ENCODE data around the gene KREMEN2. TPM values are rescaled to one million over a fixed set of nuclear protein-coding genes. Genes with fewer than 3 reads are reported as not detected.
"Not testable (repeated sequence)": the region's sequence is repeated elsewhere in the genome, so short reads cannot be mapped to it uniquely, and the experiment has no call there.

Gene KREMEN2
- polyA plus RNA-seq, 1 donor: 0.66 TPM

GRCh38 chr16:2928151-2928550, 35.9 kb upstream of the KREMEN2 start:
- no CpG with 5 or more reads among the region's 4 CpGs for WGBS (ENCODE audit: insufficient coverage, low lambda C conversion rate)
- H3K4me3 ChIP-seq (ENCODE audit: low read length); H3K27me3 ChIP-seq (ENCODE audit: control insufficient read depth, insufficient read depth, low read length); H3K27ac ChIP-seq (ENCODE audit: low read length); DNase-seq; H3K36me3 ChIP-seq (ENCODE audit: control insufficient read depth, insufficient read depth, low read length); H3K9me3 ChIP-seq (ENCODE audit: control insufficient read depth, low read depth, low read length); H3K4me1 ChIP-seq (ENCODE audit: control insufficient read depth, insufficient read depth, low read length): not testable (repeated sequence)

- Histone ChIP-seq H3K27ac (ENCODE audit: low read length) (no peak overlapping the region), H3K4me1 (ENCODE audit: control insufficient read depth, insufficient read depth, low read length) (peaks cover 2% of the 10 kb centered on the region), H3K36me3 (ENCODE audit: control insufficient read depth, insufficient read depth, low read length) (peaks cover 12% of the 10 kb centered on the region), H3K27me3 (ENCODE audit: control insufficient read depth, insufficient read depth, low read length) (peaks cover 2% of the 10 kb centered on the region), H3K9me3 (ENCODE audit: control insufficient read depth, low read depth, low read length) (peaks cover 4% of the 10 kb centered on the region), H3K4me3 (ENCODE audit: low read length) (no peak overlapping the region)
- DNase-seq: no peak
- no CpG with 5 or more reads among the region's 11 CpGs for WGBS (ENCODE audit: insufficient coverage, low lambda C conversion rate)
Measured at GRCh38 chr16:2928796-2929195, 35.3 kb upstream of the KREMEN2 start.

DNA sequence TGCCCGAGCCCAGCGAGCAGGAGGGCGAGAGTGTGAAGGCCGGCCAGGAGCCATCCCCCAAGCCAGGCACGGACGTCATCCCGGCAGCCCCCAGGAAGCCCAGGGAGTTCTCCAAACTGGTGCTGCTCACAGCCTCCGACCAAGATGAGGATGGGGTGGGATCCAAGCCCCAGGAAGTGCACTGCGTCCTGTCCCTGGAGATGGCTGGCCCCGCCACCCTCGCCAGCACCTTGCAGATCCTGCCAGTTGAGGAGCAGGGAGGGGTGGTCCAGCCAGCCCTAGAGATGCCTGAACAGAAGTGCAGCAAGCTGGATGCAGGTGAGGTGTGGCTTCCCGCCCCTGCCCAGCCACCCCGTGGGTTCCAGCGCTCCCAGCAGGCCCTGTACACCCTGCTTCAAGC, 34.4 kb upstream of the KREMEN2 start:
- peaks cover 2% of the 10 kb centered on the region for H3K27me3 ChIP-seq (ENCODE audit: control insufficient read depth, insufficient read depth, low read length)
- peaks cover 20% of the 10 kb centered on the region for H3K36me3 ChIP-seq (ENCODE audit: control insufficient read depth, insufficient read depth, low read length)
- WGBS (ENCODE audit: insufficient coverage, low lambda C conversion rate): no CpG with 5 or more reads among the region's 14 CpGs

DNA sequence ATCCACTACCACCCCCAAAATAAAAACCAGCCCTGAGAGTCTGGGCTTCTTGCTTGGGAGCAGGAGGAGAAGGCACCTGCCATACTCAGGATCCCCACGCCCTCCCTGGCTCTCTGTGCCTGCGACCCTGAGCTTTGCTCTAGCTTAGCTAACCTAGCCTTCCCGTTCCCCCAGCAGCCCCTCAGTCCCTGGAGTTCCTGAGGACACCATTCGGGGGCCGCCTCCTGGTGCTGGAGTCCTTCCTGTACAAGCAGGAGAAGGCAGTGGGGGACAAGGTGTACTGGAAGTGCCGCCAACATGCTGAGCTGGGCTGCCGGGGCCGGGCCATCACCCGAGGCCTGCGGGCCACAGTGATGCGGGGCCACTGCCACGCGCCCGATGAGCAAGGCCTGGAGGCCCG, 33.8 kb upstream of the KREMEN2 start:
- Histone ChIP-seq H3K4me1 (ENCODE audit: control insufficient read depth, insufficient read depth, low read length) (peaks cover 2% of the 10 kb centered on the region), H3K27ac (ENCODE audit: low read length) (no peak overlapping the region), H3K27me3 (ENCODE audit: control insufficient read depth, insufficient read depth, low read length) (no peaks in the 10 kb centered on the region), H3K4me3 (ENCODE audit: low read length) (no peak overlapping the region), H3K36me3 (ENCODE audit: control insufficient read depth, insufficient read depth, low read length) (peaks cover 23% of the 10 kb centered on the region), H3K9me3 (ENCODE audit: control insufficient read depth, low read depth, low read length) (no peaks in the 10 kb centered on the region)
- WGBS (ENCODE audit: insufficient coverage, low lambda C conversion rate): no CpG with 5 or more reads among the region's 15 CpGs
- DNase-seq: no peak

More for the DNA sequence above, 34.4 kb upstream of the KREMEN2 start:
- Histone ChIP-seq H3K4me3 (ENCODE audit: low read length) (no peak overlapping the region), H3K27ac (ENCODE audit: low read length) (no peak overlapping the region), H3K4me1 (ENCODE audit: control insufficient read depth, insufficient read depth, low read length) (peaks cover 2% of the 10 kb centered on the region), H3K9me3 (ENCODE audit: control insufficient read depth, low read depth, low read length) (peaks cover 4% of the 10 kb centered on the region)
- no peak for DNase-seq

DNA sequence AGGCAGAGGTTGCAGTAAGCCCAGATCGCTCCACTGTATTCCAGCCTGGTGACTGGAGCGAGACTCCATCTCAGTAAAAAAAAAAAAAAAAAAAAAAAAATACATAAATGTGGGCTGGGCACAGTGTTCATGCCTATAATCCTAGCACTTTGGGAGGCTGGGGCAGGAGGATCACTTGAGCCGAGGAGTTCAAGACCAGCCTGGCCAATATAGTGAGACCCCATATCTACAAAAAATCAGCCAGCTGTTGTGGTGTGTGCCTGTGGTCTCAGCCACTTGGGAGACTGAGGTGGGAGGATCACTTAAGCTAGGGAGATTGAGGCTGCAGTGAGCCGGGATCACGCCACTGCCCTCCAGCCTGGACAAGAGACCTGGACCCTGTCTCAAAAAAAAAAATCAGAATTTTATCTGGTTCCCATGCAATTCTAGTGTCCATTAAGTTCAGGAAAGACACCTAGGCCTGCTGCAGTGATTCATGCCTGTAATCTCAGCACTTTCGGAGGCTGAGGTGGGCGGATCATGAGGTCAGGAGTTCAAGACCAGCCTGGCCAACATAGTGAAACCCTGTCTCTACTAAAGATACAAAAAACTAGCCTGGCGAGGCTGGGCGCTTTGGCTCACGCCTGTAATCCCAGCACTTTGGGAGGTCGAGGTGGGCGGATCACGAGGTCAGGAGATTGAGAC, 32.7 kb upstream of the KREMEN2 start:
- peaks cover 26% of the 10 kb centered on the region for H3K36me3 ChIP-seq (ENCODE audit: control insufficient read depth, insufficient read depth, low read length)
- WGBS (ENCODE audit: insufficient coverage, low lambda C conversion rate): no CpG with 5 or more reads among the region's 13 CpGs

GRCh38 chr16:2933136-2933535, 30.9 kb upstream of the KREMEN2 start:
- no peaks in the 10 kb centered on the region for H3K9me3 ChIP-seq (ENCODE audit: control insufficient read depth, low read depth, low read length)
- no peak overlapping the region for H3K27ac ChIP-seq (ENCODE audit: low read length)
- H3K27me3 ChIP-seq (ENCODE audit: control insufficient read depth, insufficient read depth, low read length): no peaks in the 10 kb centered on the region
- DNase-seq: no peak
- H3K4me3 ChIP-seq (ENCODE audit: low read length): no peak overlapping the region
- WGBS (ENCODE audit: insufficient coverage, low lambda C conversion rate): no CpG with 5 or more reads among the region's 30 CpGs
- peaks cover 39% of the 10 kb centered on the region for H3K36me3 ChIP-seq (ENCODE audit: control insufficient read depth, insufficient read depth, low read length)
- H3K4me1 ChIP-seq (ENCODE audit: control insufficient read depth, insufficient read depth, low read length): no peaks in the 10 kb centered on the region

More for the DNA sequence above, 32.7 kb upstream of the KREMEN2 start:
- not testable (repeated sequence) for H3K27ac ChIP-seq (ENCODE audit: low read length); H3K9me3 ChIP-seq (ENCODE audit: control insufficient read depth, low read depth, low read length); DNase-seq; H3K4me3 ChIP-seq (ENCODE audit: low read length); H3K27me3 ChIP-seq (ENCODE audit: control insufficient read depth, insufficient read depth, low read length); H3K4me1 ChIP-seq (ENCODE audit: control insufficient read depth, insufficient read depth, low read length)

DNA sequence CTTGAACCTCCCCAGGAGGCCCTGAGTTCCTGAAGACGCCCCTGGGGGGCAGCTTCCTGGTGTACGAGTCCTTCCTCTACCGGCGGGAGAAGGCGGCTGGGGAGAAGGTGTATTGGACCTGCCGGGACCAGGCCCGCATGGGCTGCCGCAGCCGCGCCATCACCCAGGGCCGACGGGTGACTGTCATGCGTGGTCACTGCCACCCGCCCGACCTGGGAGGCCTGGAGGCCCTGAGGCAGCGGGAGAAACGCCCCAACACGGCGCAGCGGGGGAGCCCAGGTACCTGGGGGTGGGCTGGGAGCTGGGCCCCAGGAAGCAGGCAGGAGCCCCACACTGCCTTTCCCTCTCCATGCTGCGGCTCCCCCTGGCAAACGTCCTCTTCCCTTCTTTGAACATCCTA, 30.4 kb upstream of the KREMEN2 start:
- H3K4me1 ChIP-seq (ENCODE audit: control insufficient read depth, insufficient read depth, low read length): no peaks in the 10 kb centered on the region
- H3K36me3 ChIP-seq (ENCODE audit: control insufficient read depth, insufficient read depth, low read length): peaks cover 41% of the 10 kb centered on the region
- no peaks in the 10 kb centered on the region for H3K9me3 ChIP-seq (ENCODE audit: control insufficient read depth, low read depth, low read length)
- no peak overlapping the region for H3K27ac ChIP-seq (ENCODE audit: low read length)
- no peak for DNase-seq
- no peak overlapping the region for H3K4me3 ChIP-seq (ENCODE audit: low read length)
- H3K27me3 ChIP-seq (ENCODE audit: control insufficient read depth, insufficient read depth, low read length): no peaks in the 10 kb centered on the region
- whole genome bisulfite sequencing (ENCODE audit: insufficient coverage, low lambda C conversion rate): no CpG with 5 or more reads among the region's 22 CpGs

- Histone ChIP-seq H3K27me3 (ENCODE audit: control insufficient read depth, insufficient read depth, low read length) (no peaks in the 10 kb centered on the region), H3K4me1 (ENCODE audit: control insufficient read depth, insufficient read depth, low read length) (no peaks in the 10 kb centered on the region), H3K4me3 (ENCODE audit: low read length) (no peak overlapping the region), H3K9me3 (ENCODE audit: control insufficient read depth, low read depth, low read length) (no peaks in the 10 kb centered on the region), H3K36me3 (ENCODE audit: control insufficient read depth, insufficient read depth, low read length) (peaks cover 42% of the 10 kb centered on the region), H3K27ac (ENCODE audit: low read length) (no peak overlapping the region)
- WGBS (ENCODE audit: insufficient coverage, low lambda C conversion rate): 92% methylated on average over 2 of the region's 15 CpGs
- no peak for DNase-seq
Measured at GRCh38 chr16:2934450-2934849, 29.6 kb upstream of the KREMEN2 start.

DNA sequence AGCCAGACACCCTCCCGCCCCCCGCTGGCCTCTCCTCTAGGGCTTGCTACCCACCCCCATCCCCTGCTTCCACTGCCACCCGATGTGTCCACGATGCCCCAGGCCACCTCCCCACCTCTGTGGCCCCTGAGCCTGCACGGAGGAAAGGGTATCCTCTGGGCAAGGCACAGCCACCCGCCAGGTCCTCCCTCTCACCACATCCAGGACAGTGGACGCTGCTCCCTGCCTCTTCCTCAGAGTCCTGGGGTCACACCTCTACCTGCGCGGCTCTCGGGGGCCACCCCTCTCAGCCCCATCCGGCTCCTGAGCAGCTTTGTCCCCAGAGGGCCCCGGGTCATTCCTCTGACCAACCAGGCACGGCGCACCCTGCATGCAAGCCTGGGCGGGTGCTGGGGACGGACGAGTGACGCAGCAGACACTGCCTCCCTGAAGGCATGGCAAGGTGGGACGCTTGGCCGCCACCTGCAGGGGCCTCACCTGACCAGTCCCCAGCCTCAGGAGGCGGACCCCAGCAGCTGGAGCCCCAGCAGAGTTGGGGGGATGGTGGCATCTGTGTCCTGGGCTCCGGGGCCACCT, 27.6 kb upstream of the KREMEN2 start:
- Histone ChIP-seq H3K36me3 (ENCODE audit: control insufficient read depth, insufficient read depth, low read length) (peaks cover 51% of the 10 kb centered on the region), H3K9me3 (ENCODE audit: control insufficient read depth, low read depth, low read length) (no peaks in the 10 kb centered on the region), H3K4me3 (ENCODE audit: low read length) (no peak overlapping the region), H3K27me3 (ENCODE audit: control insufficient read depth, insufficient read depth, low read length) (no peaks in the 10 kb centered on the region), H3K27ac (ENCODE audit: low read length) (no peak overlapping the region), H3K4me1 (ENCODE audit: control insufficient read depth, insufficient read depth, low read length) (no peaks in the 10 kb centered on the region)
- DNase-seq: no peak
- WGBS (ENCODE audit: insufficient coverage, low lambda C conversion rate): no CpG with 5 or more reads among the region's 22 CpGs

DNA sequence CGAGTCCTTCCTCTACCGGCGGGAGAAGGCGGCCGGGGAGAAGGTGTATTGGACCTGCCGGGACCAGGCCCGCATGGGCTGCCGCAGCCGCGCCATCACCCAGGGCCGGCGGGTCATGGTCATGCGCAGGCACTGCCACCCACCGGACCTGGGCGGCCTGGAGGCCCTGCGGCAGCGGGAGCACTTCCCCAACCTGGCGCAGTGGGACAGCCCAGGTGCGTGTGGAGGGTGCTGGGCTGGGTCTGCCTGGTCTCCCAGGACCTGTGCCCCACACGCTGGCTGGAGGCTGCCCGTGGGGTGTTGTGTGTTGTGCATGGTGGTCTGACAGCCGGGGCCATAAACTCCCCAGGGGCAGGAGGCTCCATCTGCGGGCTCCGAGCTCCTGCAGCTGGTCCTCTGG, 26.9 kb upstream of the KREMEN2 start:
- Histone ChIP-seq H3K27me3 (ENCODE audit: control insufficient read depth, insufficient read depth, low read length) (no peaks in the 10 kb centered on the region), H3K4me3 (ENCODE audit: low read length) (no peak overlapping the region), H3K9me3 (ENCODE audit: control insufficient read depth, low read depth, low read length) (no peaks in the 10 kb centered on the region), H3K36me3 (ENCODE audit: control insufficient read depth, insufficient read depth, low read length) (peaks cover 53% of the 10 kb centered on the region), H3K27ac (ENCODE audit: low read length) (no peak overlapping the region), H3K4me1 (ENCODE audit: control insufficient read depth, insufficient read depth, low read length) (no peaks in the 10 kb centered on the region)
- WGBS (ENCODE audit: insufficient coverage, low lambda C conversion rate): no CpG with 5 or more reads among the region's 24 CpGs
- no peak for DNase-seq

GRCh38 chr16:2938206-2938605, 25.9 kb upstream of the KREMEN2 start:
- Histone ChIP-seq H3K4me1 (ENCODE audit: control insufficient read depth, insufficient read depth, low read length) (no peaks in the 10 kb centered on the region), H3K9me3 (ENCODE audit: control insufficient read depth, low read depth, low read length) (no peaks in the 10 kb centered on the region), H3K4me3 (ENCODE audit: low read length) (no peak overlapping the region), H3K27ac (ENCODE audit: low read length) (no peak overlapping the region), H3K36me3 (ENCODE audit: control insufficient read depth, insufficient read depth, low read length) (peaks cover 58% of the 10 kb centered on the region), H3K27me3 (ENCODE audit: control insufficient read depth, insufficient read depth, low read length) (no peaks in the 10 kb centered on the region)
- no CpG with 5 or more reads among the region's 12 CpGs for WGBS (ENCODE audit: insufficient coverage, low lambda C conversion rate)
- no peak for DNase-seq

All from large intestine (tissue), 3 donors.